GM19043 (cell line): Measurements from ENCODE around the gene PHACTR2.
A peak's percentile ranks its signal among the peaks of the same experiment; 100 is the strongest.

Source experiments
- ATAC-seq: cut with Tn5 transposase; IDR thresholded peaks from one replicate; pipeline ENCODE4 v1.9.1; 2021; ENCODE audit warnings: low read depth; ENCODE audit not compliant: unreplicated experiment

PHACTR2 gene

GRCh38 chr6:143802833-143803565 lies 125.2 kb downstream of the PHACTR2 start:
- ATAC-seq: no peak

GRCh38 chr6:143803769-143804568 lies 126.2 kb downstream of the PHACTR2 start:
- ATAC-seq: no peak

DNA sequence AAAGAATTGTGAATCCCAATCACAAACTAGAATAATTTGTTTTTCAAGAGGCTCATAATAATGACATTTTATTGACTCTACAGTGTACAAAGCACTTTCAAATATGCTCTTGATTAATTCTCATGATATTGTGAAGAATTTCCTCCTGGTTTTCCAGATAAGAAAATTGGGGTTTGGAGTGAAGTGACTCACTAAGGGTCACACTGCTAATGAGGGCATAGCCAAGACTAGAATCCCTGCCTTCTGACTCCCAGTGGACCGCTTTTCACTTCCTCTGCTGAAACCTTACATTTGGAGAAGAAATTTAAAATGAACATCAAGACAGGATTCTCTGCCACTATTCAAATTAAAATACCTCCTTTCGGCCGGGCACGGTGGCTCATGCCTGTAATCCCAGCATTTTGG lies 127.1 kb downstream of the PHACTR2 start:
- no peak for ATAC-seq

GRCh38 chr6:143806282-143807102 lies 128.7 kb downstream of the PHACTR2 start:
- no peak for ATAC-seq

GRCh38 chr6:143807103-143807772 lies 129.5 kb downstream of the PHACTR2 start:
- no peak for ATAC-seq

DNA sequence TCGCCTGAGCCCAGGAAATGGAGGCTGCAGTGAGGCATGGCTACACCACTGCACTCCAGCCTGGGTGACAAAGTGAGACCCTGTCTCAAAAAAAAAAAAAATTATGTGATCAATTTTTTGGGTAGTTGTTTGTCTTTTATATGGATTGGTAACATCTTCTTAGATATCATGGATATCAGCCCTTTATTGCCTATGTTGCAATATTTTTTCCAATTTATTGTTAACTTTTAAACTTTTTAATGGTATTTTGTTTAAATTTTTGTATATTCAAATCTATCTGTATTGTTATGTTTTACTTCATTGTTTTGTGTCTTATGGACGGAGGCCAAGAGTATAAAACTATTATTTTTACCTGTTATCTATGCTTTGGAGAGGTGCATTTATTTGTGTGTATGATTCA lies 133.0 kb downstream of the PHACTR2 start:
- no peak for ATAC-seq

GRCh38 chr6:143811501-143812157 lies 133.9 kb downstream of the PHACTR2 start:
- ATAC-seq: no peak

DNA sequence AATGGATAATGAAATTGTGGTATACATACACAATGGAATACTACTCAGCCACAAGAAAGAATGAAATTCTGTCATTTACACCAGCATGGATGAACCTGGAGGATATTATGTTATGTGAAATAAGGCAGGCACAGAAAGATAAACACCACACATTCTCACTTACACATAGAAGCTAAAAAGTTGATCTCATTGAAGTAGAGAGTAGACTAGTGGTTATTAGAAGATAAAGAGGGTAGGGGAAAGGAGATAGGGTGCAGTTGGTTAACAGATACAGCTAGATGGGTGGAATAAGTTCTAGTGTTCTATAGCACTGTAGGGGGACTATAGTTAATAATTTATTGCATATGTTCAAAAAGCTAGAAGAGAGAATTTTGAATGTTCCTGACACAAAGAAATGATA lies 139.9 kb downstream of the PHACTR2 start:
- ATAC-seq: no peak

GRCh38 chr6:143821359-143821758 lies 143.6 kb downstream of the PHACTR2 start:
- ATAC-seq: no peak

DNA sequence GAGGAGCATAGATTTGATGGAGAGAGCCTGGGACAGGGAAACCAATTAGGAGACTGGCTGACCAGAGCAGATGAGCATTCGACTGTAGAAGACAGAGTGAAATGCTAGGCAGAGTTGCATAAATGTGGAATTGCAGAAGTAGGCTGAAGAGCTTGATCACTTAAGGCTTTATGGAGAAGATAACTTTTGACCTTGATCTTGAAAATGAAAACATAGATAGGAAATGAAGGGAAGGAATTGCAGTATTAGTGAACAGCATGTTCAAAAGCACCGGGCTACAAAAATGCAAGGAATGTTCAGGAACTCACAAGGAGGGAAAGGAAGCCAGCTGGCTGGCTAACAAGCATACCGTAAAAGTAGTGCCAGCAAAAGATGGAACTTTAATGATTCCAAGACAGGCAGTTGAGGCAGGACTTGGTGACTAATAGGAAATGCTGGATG lies 144.8 kb downstream of the PHACTR2 start:
- no peak for ATAC-seq

DNA sequence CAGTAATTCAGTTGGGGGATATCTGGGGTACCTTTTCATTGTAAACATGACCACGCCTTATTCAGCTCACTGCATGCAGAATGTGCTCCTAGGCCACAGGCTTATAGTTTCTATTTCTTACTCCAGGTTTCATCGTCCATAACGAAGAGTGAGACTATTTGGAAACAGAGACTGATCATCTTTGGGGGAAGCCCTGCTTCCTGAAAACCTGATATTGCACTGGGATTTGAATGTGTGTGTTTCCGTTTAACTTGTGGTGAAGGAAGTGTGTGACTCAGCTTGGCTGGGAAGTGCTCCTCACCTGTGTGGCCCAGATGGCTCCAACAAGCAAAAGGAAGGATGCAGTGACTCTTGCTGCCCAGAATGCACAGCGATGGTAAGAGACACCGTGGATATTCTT lies 145.8 kb downstream of the PHACTR2 start:
- no peak for ATAC-seq

GRCh38 chr6:143828572-143828971 lies 150.8 kb downstream of the PHACTR2 start:
- no peak for ATAC-seq

GRCh38 chr6:143836150-143836549 lies 158.4 kb downstream of the PHACTR2 start:
- no peak for ATAC-seq

GRCh38 chr6:143838395-143838794 lies 160.6 kb downstream of the PHACTR2 start:
- ATAC-seq: no peak

DNA sequence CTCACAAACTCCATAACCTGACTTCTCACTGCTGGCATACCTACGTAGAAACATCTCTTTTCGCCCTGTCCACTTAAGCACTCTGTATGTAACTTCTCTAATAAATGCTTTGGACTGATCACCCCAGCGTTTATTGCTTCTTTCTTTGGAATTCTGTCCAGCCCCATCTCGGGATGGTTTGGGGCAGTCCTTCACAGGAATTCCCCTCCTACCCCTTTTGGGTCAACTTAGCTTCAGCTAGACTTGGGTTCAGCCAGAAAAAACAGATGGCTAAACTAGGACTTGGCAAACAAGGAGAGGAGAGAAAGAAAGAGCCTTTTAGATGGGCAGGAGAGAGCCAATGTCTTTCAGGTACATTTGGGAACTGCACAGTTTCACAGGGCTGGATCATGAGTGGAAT lies 161.4 kb downstream of the PHACTR2 start:
- no peak for ATAC-seq

DNA sequence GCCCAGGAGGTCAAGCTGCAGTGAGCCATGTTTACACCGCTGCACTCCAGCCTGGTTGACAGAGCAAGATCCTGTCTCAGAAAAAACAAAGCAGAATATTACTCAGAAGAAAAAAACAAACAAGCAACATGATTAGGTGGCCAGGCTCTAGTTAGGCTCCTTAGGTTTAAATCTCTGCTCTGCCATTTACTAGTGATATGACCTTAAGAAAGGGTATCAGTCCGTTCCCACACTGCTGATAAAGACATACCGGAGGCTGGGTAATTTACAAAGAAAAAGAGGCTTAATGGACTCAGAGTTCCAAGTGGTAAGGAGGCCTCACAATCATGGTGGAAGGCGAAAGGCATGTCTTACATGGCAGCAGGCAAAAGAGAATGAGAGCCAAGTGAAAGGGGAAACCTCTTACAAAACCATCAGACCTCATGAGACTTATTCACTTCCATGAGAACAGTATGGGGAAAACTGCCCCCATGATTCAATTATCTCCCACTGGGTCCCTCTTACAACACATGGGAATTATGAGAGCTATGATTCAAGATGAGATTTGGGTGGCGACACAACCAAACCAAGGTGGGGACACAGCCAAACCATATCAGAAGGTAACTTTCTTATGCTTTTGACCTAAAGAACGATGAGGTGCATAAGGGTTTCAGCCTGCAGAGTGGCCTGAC lies 163.0 kb downstream of the PHACTR2 start:
- ATAC-seq: no peak

GRCh38 chr6:143842461-143842901 lies 164.7 kb downstream of the PHACTR2 start:
- no peak for ATAC-seq

DNA sequence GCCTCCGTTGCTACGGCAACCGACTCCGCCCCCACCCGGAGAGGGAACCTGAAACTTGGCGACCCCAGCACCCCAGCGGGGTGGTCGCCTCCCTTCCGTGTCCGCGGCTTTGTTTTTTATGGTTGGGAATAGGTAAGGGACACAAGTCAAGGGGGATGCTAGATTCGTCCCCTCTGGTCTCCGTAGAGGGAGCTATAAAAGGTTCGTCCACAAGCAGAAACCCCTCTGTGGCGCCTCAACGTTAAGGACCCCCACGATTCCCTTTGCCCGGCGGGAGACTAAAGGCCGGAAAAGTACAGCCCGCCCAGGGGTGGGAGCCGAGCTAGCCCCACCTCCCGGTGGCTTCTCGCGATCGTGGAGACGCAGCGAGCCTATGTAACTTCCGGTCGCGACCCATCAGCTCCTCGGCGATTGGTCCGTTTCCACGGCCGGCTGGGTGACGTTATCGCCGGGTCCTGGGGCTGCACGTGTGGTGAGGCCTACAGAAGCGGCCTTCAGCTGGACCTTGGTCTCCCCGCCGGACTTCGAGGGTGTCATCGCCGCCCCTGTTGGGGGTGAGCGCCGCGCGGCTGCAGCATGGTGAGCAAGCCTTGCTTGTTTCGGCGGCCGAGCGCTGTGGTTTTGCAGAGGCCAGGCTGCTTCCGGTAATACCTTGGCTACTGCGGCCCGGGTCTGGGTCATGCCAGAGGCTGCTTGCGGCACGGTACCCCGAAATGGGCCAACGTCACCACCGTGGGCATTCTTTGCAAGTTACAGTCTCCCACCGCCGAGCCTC lies 165.3 kb downstream of the PHACTR2 start, which contains the start of gene LTV1:
Gene LTV1, plus strand, starts transcription at position 437 of the 775 bp plus-strand sequence. Its CDS starts 140 bp downstream, at position 577.
- peak; percentile 99 for ATAC-seq

- ATAC-seq: peak; percentile 3
Measured at GRCh38 chr6:143843677-143843999, 165.9 kb downstream of the PHACTR2 start.
